Cortex of kidney (tissue), 1 donor: ENCODE results near the gene BRSK1.

ENCODE experiments used
- DNase-seq: peaks from one replicate; lab custom pipeline; 2025; lab: John Stamatoyannopoulos, UW

BRSK1 gene

GRCh38 chr19:55353356-55353802 is 69.6 kb downstream of the BRSK1 start:
- DNase-seq = no peak

GRCh38 chr19:55353803-55354697 is 70.3 kb downstream of the BRSK1 start:
- no peak for DNase-seq

GRCh38 chr19:55354698-55355212 is 71.0 kb downstream of the BRSK1 start, which contains the start of gene COX6B2:
Gene COX6B2 (minus strand): TSS chr19:55354719. CDS start chr19:55354521, 198 bp downstream.
- no peak for DNase-seq

GRCh38 chr19:55355213-55355821 is 71.5 kb downstream of the BRSK1 start:
- no peak for DNase-seq

GRCh38 chr19:55358493-55358892 is 74.7 kb downstream of the BRSK1 start:
- DNase-seq = no peak

GRCh38 chr19:55358943-55359908 is 75.4 kb downstream of the BRSK1 start:
- no peak for DNase-seq

- DNase-seq = no peak
Measured at GRCh38 chr19:55360902-55361301, 77.1 kb downstream of the BRSK1 start.
